ENCODE measurements around the gene PBX1. TPM values are rescaled to one million over a fixed set of nuclear protein-coding genes. Genes with fewer than 3 reads are reported as not detected.

The PBX1 gene
- total RNA-seq, 1 experiment from 2014 or later = 102 TPM

DNA sequence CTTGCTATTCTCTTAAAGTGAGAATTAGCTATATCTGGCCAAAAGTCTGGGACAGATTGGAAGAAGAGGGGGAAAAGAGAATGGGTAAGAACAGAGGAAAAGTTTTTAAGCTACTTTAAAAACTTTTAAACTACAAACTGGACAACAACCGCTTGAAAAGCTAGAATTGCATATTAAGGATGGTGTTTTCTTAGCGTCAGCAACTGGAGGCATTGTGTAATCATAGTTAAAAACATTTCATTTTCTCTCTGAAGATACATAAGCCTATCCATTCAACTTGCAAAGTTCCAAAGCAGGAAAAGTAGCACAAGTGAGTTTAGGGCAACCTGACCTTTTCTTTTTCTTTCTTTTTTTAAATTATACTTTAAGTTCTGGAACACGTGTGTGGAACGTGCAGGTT is 10.9 kb downstream of the PBX1 start (continued):
- TF ChIP-seq CTCF (IDR thresholded peaks at IDR 0.05) (no peak), JAZF1 (CRISPR knock-in tag; IDR thresholded peaks at IDR 0.05) (no peak), NFYB (CRISPR knock-in tag; conservative IDR thresholded peaks at IDR 0.05; ENCODE audit: low read depth) (no peak)

DNA sequence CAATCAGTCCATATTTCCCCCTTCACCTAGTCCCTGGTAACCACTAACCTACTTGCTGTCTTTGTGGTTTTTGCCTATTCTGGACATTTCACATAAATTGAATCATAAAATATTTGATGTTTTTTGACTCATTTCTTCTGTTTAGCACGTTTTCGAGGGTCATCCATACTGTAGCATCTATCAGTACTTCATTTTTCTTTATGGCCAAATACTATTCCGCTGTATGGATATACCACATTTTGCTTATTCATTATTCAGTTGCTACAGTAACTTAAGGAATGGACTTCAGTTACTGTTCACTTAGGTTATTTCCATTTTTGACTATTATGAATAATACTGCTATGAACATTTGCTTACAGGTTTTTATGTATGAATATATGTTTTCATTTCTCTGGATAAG is 12.3 kb downstream of the PBX1 start:
- Mint-ChIP-seq H3K9me3 (peaks cover 13% of the 10 kb centered on the region), H3K27ac (no peak overlapping the region), H3K27me3 (ENCODE audit: low read depth) (no peaks in the 10 kb centered on the region), H3K4me3 (no peak overlapping the region), H3K4me1 (peaks cover 70% of the 10 kb centered on the region), H3K36me3 (peaks cover 42% of the 10 kb centered on the region)
- ATAC-seq (no peak), DNase-seq (ENCODE audit: low spot score) (no peak)
- no peak for TF ChIP-seq CREB1 (CRISPR knock-in tag; IDR thresholded peaks at IDR 0.05)
- TF ChIP-seq SMAD3 (CRISPR knock-in tag; IDR thresholded peaks at IDR 0.05; ENCODE audit: borderline replicate concordance) = no peak
- TF ChIP-seq PRDM15 (CRISPR knock-in tag; IDR thresholded peaks at IDR 0.05) = no peak
- no peak for TF ChIP-seq CTCF (IDR thresholded peaks at IDR 0.05)
- TF ChIP-seq, protein P1, sequence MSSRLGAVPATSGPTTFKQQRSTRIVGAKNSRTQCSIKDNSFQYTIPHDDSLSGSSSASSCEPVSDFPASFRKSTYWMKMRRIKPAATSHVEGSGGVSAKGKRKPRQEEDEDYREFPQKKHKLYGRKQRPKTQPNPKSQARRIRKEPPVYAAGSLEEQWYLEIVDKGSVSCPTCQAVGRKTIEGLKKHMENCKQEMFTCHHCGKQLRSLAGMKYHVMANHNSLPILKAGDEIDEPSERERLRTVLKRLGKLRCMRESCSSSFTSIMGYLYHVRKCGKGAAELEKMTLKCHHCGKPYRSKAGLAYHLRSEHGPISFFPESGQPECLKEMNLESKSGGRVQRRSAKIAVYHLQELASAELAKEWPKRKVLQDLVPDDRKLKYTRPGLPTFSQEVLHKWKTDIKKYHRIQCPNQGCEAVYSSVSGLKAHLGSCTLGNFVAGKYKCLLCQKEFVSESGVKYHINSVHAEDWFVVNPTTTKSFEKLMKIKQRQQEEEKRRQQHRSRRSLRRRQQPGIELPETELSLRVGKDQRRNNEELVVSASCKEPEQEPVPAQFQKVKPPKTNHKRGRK (CRISPR knock-in tag; IDR thresholded peaks at IDR 0.05; ENCODE audit: borderline replicate concordance) = no peak
- ChIA-PET CTCF (no interaction called here), POLR2A (no interaction called here)

DNA sequence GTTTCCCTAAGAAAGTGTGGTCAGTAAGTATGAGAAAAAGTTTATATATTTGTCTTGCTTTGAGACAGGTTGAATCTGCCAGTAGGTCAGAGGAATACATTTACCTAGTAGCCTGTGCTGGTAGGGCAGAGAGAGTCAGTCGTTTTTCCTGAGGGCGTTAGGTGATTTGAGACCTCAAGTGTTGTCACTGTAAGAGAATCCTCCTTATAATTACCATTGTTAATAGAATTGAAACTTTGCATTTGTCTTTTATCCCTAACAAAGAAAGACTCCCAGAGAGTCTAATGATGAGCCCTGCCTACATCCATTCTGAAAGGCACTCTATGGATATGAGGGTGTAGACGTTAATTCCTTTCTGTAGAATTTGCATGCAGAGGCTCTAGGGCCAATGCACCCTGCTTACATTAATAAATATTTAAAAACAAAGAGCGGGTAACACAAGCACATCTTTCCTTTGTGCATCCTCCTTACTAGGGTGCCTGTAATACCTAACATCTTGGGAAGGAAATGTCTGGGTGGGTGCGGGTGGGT is 16.4 kb downstream of the PBX1 start:
- ATAC-seq = peak; percentile 22
- ChIA-PET CTCF (interaction anchor here (2.4 kb wide), 1 partner anchor 16 kb away, joined by 7 read pairs; no protein-coding TSS in a partner anchor), POLR2A (no interaction called here)
- Mint-ChIP-seq H3K9me3 (peaks cover 10% of the 10 kb centered on the region), H3K27ac (peak overlapping the region; percentile 98), H3K4me3 (peak overlapping the region; percentile 66), H3K4me1 (peaks cover 75% of the 10 kb centered on the region), H3K27me3 (ENCODE audit: low read depth) (no peaks in the 10 kb centered on the region), H3K36me3 (peaks cover 31% of the 10 kb centered on the region)
- DNase-seq (ENCODE audit: low spot score) = no peak
- TF ChIP-seq GRHL2 (CRISPR knock-in tag; IDR thresholded peaks at IDR 0.05; ENCODE audit: insufficient replicate concordance, severe bottlenecking) = no peak
- no peak for TF ChIP-seq ZNF219 (CRISPR knock-in tag; IDR thresholded peaks at IDR 0.05; ENCODE audit: borderline replicate concordance)
- no peak for TF ChIP-seq PRRX2 (CRISPR knock-in tag; IDR thresholded peaks at IDR 0.05)
- no peak for TF ChIP-seq NR2C2 (CRISPR knock-in tag; IDR thresholded peaks at IDR 0.05)
- no peak for TF ChIP-seq TEAD1 (CRISPR knock-in tag; IDR thresholded peaks at IDR 0.05)
- TF ChIP-seq ATF1 (CRISPR knock-in tag; IDR thresholded peaks at IDR 0.05) = no peak
- TF ChIP-seq, protein P2, sequence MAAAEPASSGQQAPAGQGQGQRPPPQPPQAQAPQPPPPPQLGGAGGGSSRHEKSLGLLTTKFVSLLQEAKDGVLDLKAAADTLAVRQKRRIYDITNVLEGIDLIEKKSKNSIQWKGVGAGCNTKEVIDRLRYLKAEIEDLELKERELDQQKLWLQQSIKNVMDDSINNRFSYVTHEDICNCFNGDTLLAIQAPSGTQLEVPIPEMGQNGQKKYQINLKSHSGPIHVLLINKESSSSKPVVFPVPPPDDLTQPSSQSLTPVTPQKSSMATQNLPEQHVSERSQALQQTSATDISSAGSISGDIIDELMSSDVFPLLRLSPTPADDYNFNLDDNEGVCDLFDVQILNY (CRISPR knock-in tag; IDR thresholded peaks at IDR 0.05) = no peak
- TF ChIP-seq, protein P3, sequence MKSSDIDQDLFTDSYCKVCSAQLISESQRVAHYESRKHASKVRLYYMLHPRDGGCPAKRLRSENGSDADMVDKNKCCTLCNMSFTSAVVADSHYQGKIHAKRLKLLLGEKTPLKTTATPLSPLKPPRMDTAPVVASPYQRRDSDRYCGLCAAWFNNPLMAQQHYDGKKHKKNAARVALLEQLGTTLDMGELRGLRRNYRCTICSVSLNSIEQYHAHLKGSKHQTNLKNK (CRISPR knock-in tag; IDR thresholded peaks at IDR 0.05) = peak; percentile 61; the same call in 1 of the 2 replicates
